GM23248 (cell line): ENCODE results near the gene TMC8. TPM values are rescaled to one million over a fixed set of nuclear protein-coding genes. Genes with fewer than 3 reads are reported as not detected.

Source experiments
- DNase-seq: peaks from one replicate; pipeline ENCODE4 v3.0.0-alpha.2; 2015
- H2AFZ ChIP-seq: fragments of 200-600 bp; sonication (generic); 2 replicates; pipeline ENCODE4 v1.6.1; 2016; ENCODE audit warnings: antibody characterized with exemption
- H3F3A ChIP-seq: fragments of 200-600 bp; sonication (generic); 2 replicates; pipeline ENCODE4 v1.6.1; 2016; ENCODE audit warnings: mild to moderate bottlenecking, antibody characterized with exemption, mixed run types; ENCODE audit not compliant: insufficient read depth
- H3K27ac ChIP-seq: fragments of 200-600 bp; sonication (generic); 2 replicates; pipeline ENCODE4 v1.5.1; 2016; ENCODE audit warnings: mild to moderate bottlenecking
- H3K27me3 ChIP-seq: fragments of 200-600 bp; sonication (generic); replicated peaks from 2 replicates; pipeline ENCODE4 v1.6.1; 2016; ENCODE audit warnings: mild to moderate bottlenecking; ENCODE audit not compliant: insufficient read depth
- H3K36me3 ChIP-seq: fragments of 200-600 bp; sonication (generic); 2 replicates; pipeline ENCODE4 v1.6.1; 2016; ENCODE audit warnings: low read depth, mild to moderate bottlenecking
- H3K4me1 ChIP-seq: fragments of 200-600 bp; sonication (generic); 2 replicates; pipeline ENCODE4 v1.6.1; 2016; ENCODE audit warnings: mild to moderate bottlenecking; ENCODE audit not compliant: insufficient read depth
- H3K4me2 ChIP-seq: fragments of 200-600 bp; sonication (generic); one replicate; pipeline ENCODE4 v1.6.1; 2016; ENCODE audit warnings: mild to moderate bottlenecking; ENCODE audit not compliant: unreplicated experiment
- H3K4me3 ChIP-seq: fragments of 200-600 bp; sonication (generic); 2 replicates; pipeline ENCODE4 v1.5.1; 2016; ENCODE audit warnings: mild to moderate bottlenecking
- H3K79me2 ChIP-seq: fragments of 200-600 bp; sonication (generic); 2 replicates; pipeline ENCODE4 v1.6.1; 2016; ENCODE audit warnings: mild to moderate bottlenecking; ENCODE audit not compliant: insufficient read depth
- H3K9ac ChIP-seq: fragments of 200-600 bp; sonication (generic); 2 replicates; pipeline ENCODE4 v1.6.1; 2016; ENCODE audit warnings: mild to moderate bottlenecking
- H3K9me2 ChIP-seq: fragments of 200-600 bp; sonication (generic); 2 replicates; pipeline ENCODE4 v1.6.1; 2016; ENCODE audit warnings: mixed run types, mild to moderate bottlenecking, moderate library complexity; ENCODE audit not compliant: insufficient read depth
- H3K9me3 ChIP-seq: fragments of 200-600 bp; sonication (generic); one replicate; pipeline ENCODE4 v1.6.1; 2017; ENCODE audit warnings: low read depth
- H4K20me1 ChIP-seq: fragments of 200-600 bp; sonication (generic); 2 replicates; pipeline ENCODE4 v1.6.0; 2016; ENCODE audit not compliant: insufficient read depth
- EZH2 ChIP-seq: fragments of 200-600 bp; sonication (generic); IDR thresholded peaks from 2 replicates; pipeline ENCODE4 v1.6.1; 2018; ENCODE audit warnings: antibody characterized with exemption, mild to moderate bottlenecking; ENCODE audit not compliant: insufficient read depth, poor library complexity, severe bottlenecking
- EZH2phosphoT487 ChIP-seq: fragments of 200-600 bp; sonication (generic); IDR thresholded peaks from 2 replicates; pipeline ENCODE4 v1.6.1; 2018; ENCODE audit warnings: antibody characterized with exemption, moderate library complexity, mild to moderate bottlenecking, low read depth; ENCODE audit not compliant: insufficient read depth
- WGBS, 2 experiments: methylation state at CpG; one replicate each; pipeline ENCODE4 v1.1.6; 2015 to 2017; ENCODE audit warnings: low lambda C conversion rate in 2 of 2, low coverage in 1 of 2; ENCODE audit errors: missing lambda C conversion rate in 2 of 2; 5-methylcytosine and 5-hydroxymethylcytosine counted together
- in situ Hi-C: fragments of 300-500 bp; cut with MboI; formaldehyde crosslinking; loops from 2 replicates; pipeline ENCODE4 v1.15.0; 2020
- polyA plus RNA-seq: library from polyadenylated mRNA; unstranded; fragments of >200 nt; fragmentation: Nextera tagmentation; extraction: Ambion mirVana; gene quantifications from 2 replicates; pipeline ENCODE4 v1.2.1, GENCODE V29; 2016
- total RNA-seq: library from RNA; depleted of rRNA; stranded (reverse); fragments of >200 nt; shearing (Covaris generic); gene quantifications from 2 replicates; pipeline ENCODE4 v1.2.3, GENCODE V29; 2014

Gene TMC8
- total and polyA plus RNA-seq, 2 experiments from 2014 or later, result not detected

DNA sequence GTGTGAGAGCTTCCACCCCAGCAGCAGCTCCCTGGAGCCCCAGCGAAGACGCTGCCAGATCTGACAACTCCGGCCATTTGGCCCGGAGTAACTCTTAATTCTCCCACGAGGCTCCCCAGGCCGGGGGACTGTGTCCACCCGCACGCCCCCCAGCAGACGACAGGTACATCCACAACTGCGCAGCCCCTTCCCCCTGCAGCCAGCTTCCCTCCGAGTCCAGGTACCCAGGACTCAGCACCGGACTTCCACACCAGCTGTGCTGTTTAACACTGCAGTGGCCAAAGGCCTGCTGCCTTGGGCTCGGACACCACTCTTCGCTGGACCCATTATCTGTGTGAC is 45.0 kb downstream of the TMC8 start:
- no peak for DNase-seq
- Histone ChIP-seq H3K4me1 (no peaks in the 10 kb centered on the region), H3K27me3 (no peaks in the 10 kb centered on the region), H3K9ac (no peak overlapping the region), H3K9me3 (no peaks in the 10 kb centered on the region), H3K4me2 (no peak overlapping the region), H3F3A (no peaks in the 10 kb centered on the region), H3K79me2 (no peaks in the 10 kb centered on the region), H3K4me3 (no peak overlapping the region), H4K20me1 (no peaks in the 10 kb centered on the region), H3K27ac (no peak overlapping the region), H2AFZ (no peak overlapping the region), H3K9me2 (no peaks in the 10 kb centered on the region), H3K36me3 (no peaks in the 10 kb centered on the region)
- in situ Hi-C loops, result no loop called here
- no peak for TF ChIP-seq EZH2phosphoT487
- 91 to 92% methylated on average over 12 to 14 of the region's 14 CpGs for WGBS, 2 experiments

DNA sequence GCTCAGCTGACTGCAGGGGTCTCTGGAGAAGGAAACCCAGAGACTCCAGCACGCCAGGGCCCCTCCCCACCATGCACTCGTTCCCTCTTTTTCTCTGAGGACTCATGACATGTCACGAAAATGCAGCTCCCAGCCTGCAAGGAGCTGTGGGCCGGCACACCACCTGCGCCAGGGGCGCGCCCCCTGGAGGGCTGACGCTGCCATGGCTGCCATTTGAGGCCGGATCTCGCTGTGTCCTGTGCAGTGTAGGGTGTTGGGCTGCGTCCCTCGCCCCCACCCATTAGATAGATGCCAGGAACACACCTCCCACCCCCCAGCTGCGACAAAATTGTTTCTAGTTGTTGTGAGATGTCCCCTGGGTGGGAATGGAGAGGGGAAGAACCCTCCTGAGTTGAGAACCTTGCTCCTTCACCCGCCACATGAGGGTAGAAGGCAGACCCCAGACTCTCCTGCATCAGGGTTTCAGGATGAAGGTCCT is 46.0 kb downstream of the TMC8 start:
- TF ChIP-seq EZH2 (no peak), EZH2phosphoT487 (no peak)
- Histone ChIP-seq H3K4me3 (no peak overlapping the region), H3K9me3 (no peaks in the 10 kb centered on the region), H3F3A (no peaks in the 10 kb centered on the region), H3K27me3 (no peaks in the 10 kb centered on the region), H3K4me1 (no peaks in the 10 kb centered on the region), H4K20me1 (no peaks in the 10 kb centered on the region), H2AFZ (no peak overlapping the region), H3K79me2 (no peaks in the 10 kb centered on the region), H3K36me3 (no peaks in the 10 kb centered on the region), H3K27ac (no peak overlapping the region), H3K4me2 (no peak overlapping the region), H3K9me2 (no peaks in the 10 kb centered on the region), H3K9ac (no peak overlapping the region)
- DNase-seq, result peak; percentile 67
- 38 to 47% methylated on average over 13 to 14 of the region's 14 CpGs for WGBS, 2 experiments
- in situ Hi-C loops, result no loop called here

DNA sequence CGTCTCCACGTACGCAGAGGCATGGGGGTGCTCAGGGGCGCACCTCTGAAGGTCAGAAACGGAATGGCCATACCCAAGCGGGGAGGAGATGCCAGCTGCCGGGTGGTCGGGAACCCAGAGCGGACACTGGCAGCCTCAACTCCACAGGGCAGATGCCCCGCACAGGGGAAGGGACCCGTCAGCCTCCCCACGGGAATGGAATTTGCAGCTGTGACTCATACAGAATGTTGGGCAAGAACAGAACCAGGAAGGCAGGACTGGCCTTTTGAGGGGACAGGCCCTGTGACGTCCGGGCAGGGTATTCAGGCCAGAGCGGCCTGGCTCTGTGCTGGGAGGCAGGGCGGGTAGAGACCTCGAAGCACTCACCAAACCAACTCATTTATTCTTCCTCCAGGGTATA is 48.8 kb downstream of the TMC8 start:
- Histone ChIP-seq H3F3A (no peaks in the 10 kb centered on the region), H3K27me3 (no peaks in the 10 kb centered on the region), H4K20me1 (no peaks in the 10 kb centered on the region), H3K79me2 (no peaks in the 10 kb centered on the region), H3K36me3 (no peaks in the 10 kb centered on the region), H3K9me3 (no peaks in the 10 kb centered on the region), H3K4me2 (no peak overlapping the region), H3K4me1 (no peaks in the 10 kb centered on the region), H3K9ac (no peak overlapping the region), H3K9me2 (no peaks in the 10 kb centered on the region), H3K27ac (no peak overlapping the region), H2AFZ (no peak overlapping the region), H3K4me3 (no peak overlapping the region)
- no peak for TF ChIP-seq EZH2phosphoT487
- no peak for TF ChIP-seq EZH2
- peak; percentile 52 for DNase-seq
- WGBS, 2 experiments, result 91 to 92% methylated on average over 17 of the region's 17 CpGs
- in situ Hi-C loops, result no loop called here

GRCh38 chr17:78180083-78180482 is 49.5 kb downstream of the TMC8 start:
- WGBS, 2 experiments, result 94 to 96% methylated on average over 14 of the region's 14 CpGs
- Histone ChIP-seq H3K79me2 (no peaks in the 10 kb centered on the region), H3K4me3 (no peak overlapping the region), H3K4me2 (no peak overlapping the region), H3F3A (no peaks in the 10 kb centered on the region), H4K20me1 (no peaks in the 10 kb centered on the region), H3K27me3 (no peaks in the 10 kb centered on the region), H2AFZ (no peak overlapping the region), H3K9ac (no peak overlapping the region), H3K9me3 (no peaks in the 10 kb centered on the region), H3K9me2 (no peaks in the 10 kb centered on the region), H3K4me1 (no peaks in the 10 kb centered on the region), H3K36me3 (no peaks in the 10 kb centered on the region), H3K27ac (no peak overlapping the region)
- no peak for DNase-seq
- in situ Hi-C loops, result no loop called here
- TF ChIP-seq EZH2, result no peak
- no peak for TF ChIP-seq EZH2phosphoT487

DNA sequence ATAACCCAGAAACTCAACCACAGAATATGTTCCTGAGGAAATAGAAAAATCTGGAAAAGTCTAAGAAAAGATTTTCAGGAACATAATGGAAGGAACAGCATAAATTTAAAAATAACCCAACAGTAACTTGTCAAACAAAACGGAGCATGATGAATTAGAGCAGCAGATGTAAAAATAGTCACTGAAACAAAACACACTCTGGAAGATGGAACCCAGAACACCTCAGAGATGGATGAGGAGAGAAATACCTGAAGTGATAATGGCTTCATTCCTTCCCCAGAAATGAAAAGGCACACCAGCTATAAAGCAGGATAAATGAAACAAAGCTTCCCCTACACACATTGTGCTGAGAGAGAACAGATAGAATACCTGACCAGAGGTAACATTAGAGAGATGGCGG is 49.9 kb downstream of the TMC8 start:
- no peak for TF ChIP-seq EZH2phosphoT487
- no peak for TF ChIP-seq EZH2
- H3K79me2 ChIP-seq, result no peaks in the 10 kb centered on the region
- no peak overlapping the region for H3K9ac ChIP-seq
- no peaks in the 10 kb centered on the region for H3F3A ChIP-seq
- H3K4me3 ChIP-seq, result no peak overlapping the region
- in situ Hi-C loops, result no loop called here
- H3K27me3 ChIP-seq, result no peaks in the 10 kb centered on the region
- no peaks in the 10 kb centered on the region for H3K9me2 ChIP-seq
- DNase-seq, result no peak
- H3K27ac ChIP-seq, result no peak overlapping the region
- 87 to 93% methylated on average over 2 of the region's 2 CpGs for WGBS, 2 experiments
- no peaks in the 10 kb centered on the region for H3K4me1 ChIP-seq
- no peaks in the 10 kb centered on the region for H3K36me3 ChIP-seq
- H2AFZ ChIP-seq, result no peak overlapping the region
- H3K9me3 ChIP-seq, result no peaks in the 10 kb centered on the region
- no peak overlapping the region for H3K4me2 ChIP-seq
- H4K20me1 ChIP-seq, result no peaks in the 10 kb centered on the region
